ENCODE data around the gene NFE2.

The NFE2 gene

DNA sequence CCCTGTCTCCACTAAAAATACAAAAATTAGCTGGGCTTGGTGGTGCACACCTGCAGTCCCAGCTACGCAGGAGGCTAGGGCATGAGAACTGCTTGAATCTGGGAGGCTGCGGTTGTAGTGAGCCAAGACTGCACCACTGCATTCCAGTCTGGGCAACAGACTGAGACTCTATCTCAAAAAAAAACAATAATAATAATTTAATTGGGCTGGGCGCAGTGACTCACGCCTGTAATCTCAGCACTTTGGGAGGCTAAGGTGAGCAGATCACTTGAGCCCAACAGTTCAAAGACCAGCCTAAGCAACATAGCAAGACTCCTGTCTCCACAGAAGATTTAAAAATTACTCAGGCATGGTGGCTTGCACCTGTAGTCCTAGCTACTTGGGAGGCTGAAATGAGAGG is 47.6 kb downstream of the NFE2 start:
- DNase-seq (ENCODE audit: low read depth in 1 of 2, low spot score in 1 of 2), result no peak

DNA sequence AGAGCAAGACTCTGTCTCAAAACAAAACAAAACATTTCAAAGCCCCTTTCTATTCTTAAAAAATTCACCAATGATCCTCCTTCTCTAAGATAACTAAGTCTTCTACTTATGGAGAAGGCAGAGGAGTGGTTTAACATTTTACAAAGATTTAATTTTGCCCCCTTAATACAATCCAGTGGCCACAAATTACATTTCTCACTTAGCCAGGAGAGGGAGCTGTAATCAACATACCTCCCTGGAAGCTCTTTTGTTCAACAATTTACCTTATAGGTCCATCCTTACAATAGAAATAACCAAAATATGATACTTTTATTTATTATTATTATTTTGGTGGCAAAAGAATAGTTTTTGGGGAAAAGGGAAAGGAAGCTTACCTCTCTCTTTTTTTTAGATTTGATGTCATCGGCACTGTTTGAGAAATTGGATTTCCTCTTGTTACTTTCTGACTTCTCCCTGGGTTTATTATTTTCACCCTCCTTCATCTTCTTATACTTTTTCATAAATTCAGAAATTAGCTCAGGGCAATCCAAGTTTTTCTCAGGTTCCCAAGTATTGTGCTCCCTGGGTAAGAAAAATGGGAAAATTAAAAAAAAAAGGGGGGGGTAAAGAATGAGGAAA is 49.0 kb downstream of the NFE2 start:
- no peak for DNase-seq (ENCODE audit: low read depth in 1 of 2, low spot score in 1 of 2)

DNA sequence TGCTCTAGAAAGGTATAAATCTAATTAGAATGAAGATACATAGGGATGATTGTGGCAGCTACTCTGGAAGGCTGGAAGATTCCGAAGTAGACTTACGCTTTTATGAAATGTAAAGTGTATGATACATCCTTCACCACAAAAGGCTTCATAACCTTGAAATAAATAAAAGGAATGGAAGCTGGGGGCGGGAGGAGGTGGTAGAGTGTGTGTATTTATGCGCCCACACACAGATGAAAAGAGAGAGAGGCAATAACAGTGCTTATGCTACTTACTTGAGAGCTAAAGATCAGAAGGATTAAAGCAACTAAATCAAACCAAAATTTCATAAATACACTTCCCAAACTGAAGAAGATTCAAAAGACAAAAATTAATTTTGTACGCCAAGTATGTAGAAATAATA is 51.3 kb downstream of the NFE2 start:
- DNase-seq (ENCODE audit: low read depth in 1 of 2, low spot score in 1 of 2), result no peak

DNA sequence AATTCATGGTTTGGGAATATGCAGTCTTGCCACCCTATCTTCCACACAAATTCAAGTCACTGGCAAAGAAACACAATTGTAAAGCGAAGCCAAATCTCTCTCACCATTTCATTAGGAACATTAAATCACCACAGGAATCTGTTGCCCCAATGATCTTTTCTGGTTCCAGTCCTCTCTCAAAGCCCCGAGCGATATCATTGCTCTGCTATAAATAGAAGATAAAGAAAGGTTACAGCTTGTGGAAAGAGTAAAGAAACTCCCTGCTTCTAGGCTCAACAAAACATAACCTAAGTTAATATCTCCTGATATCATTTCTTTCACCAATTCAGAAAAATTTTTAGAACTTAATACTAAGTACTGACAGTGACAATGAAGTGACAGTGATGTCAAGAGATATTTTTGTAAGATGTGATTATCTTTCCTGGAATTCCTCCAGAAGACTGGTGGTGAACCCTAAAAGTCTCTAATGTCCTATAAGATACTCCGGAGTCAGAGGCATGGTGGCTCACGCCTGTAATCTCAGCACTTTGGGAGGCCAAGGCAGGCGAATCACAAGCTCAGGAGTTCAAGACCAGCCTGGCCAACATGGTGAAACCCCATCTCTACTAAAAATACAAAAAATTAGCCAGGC is 54.7 kb downstream of the NFE2 start:
- no peak for DNase-seq (ENCODE audit: low read depth in 1 of 2, low spot score in 1 of 2)
